CD4-positive, alpha-beta T cell (primary cell): Measurements from ENCODE around the gene SLC35D2. TPM values are rescaled to one million over a fixed set of nuclear protein-coding genes. Genes with fewer than 3 reads are reported as not detected.

Experiments
- ATAC-seq: fragments of 200-7000 bp; cut with Tn5 transposase; one replicate; pipeline ENCODE4 v1.10.0; 2022; ENCODE audit warnings: mild to moderate bottlenecking; ENCODE audit not compliant: poor library complexity
- CTCF ChIA-PET: fragments of 350-600 bp; sonication (Branson Sonifier 250); formaldehyde crosslinking; loops from one replicate; lab custom pipeline; 2021; ENCODE audit warnings: antibody characterized with exemption, inconsistent platforms; lab: Charles Lee
- POLR2A ChIA-PET: fragments of 350-600 bp; sonication (Branson Sonifier 250); formaldehyde crosslinking; loops from one replicate; lab custom pipeline; 2021; ENCODE audit warnings: antibody characterized with exemption, inconsistent platforms; lab: Charles Lee
- DNase-seq, 14 experiments: peaks; one replicate each; pipeline ENCODE4 v3.0.0-alpha.2; 2013 to 2020; ENCODE audit warnings: mixed read lengths in 2 of 14
- H3K27ac ChIP-seq, 2 donors: one replicate each; pipeline versions ENCODE4 v1.5.1 to v1.7.0; 2013; ENCODE audit warnings: low read length in 2 of 2, low read depth in 1 of 2, mild to moderate bottlenecking in 1 of 2
- H3K27me3 ChIP-seq, 2 experiments: 1 replicate in 1 of 2; 2 replicates in 1 of 2; pipeline versions ENCODE4 v1.6.1 to v1.7.0; 2013; ENCODE audit warnings: low read length in 2 of 2, control low read depth in 1 of 2, mild to moderate bottlenecking in 1 of 2, moderate library complexity in 1 of 2; ENCODE audit not compliant: insufficient read depth in 2 of 2, control insufficient read depth in 1 of 2
- H3K36me3 ChIP-seq: one replicate; pipeline ENCODE4 v1.6.1; 2013; ENCODE audit warnings: low read length, control low read depth; ENCODE audit not compliant: insufficient read depth
- H3K4me1 ChIP-seq: one replicate; pipeline ENCODE4 v1.6.1; 2013; ENCODE audit warnings: low read length, control low read depth; ENCODE audit not compliant: insufficient read depth
- H3K4me3 ChIP-seq: one replicate; pipeline ENCODE4 v1.5.1; 2013; ENCODE audit warnings: mild to moderate bottlenecking, low read length, moderate library complexity
- H3K9me3 ChIP-seq, 2 experiments: 1 replicate in 1 of 2; 2 replicates in 1 of 2; pipeline versions ENCODE4 v1.6.1 to v1.7.0; 2013; ENCODE audit warnings: low read length in 2 of 2, mild to moderate bottlenecking in 2 of 2, control low read depth in 1 of 2, moderate library complexity in 1 of 2; ENCODE audit not compliant: control insufficient read depth in 1 of 2, insufficient read depth in 1 of 2
- H3K27ac Mint-ChIP-seq: one replicate; pipeline ENCODE4 v1.8.0; 2020; ENCODE audit warnings: mixed read lengths
- H3K27me3 Mint-ChIP-seq: one replicate; pipeline ENCODE4 v1.8.0; 2021; ENCODE audit warnings: mixed read lengths
- H3K36me3 Mint-ChIP-seq: one replicate; pipeline ENCODE4 v1.8.0; 2021; ENCODE audit warnings: low read depth, mixed read lengths
- H3K4me1 Mint-ChIP-seq: one replicate; pipeline ENCODE4 v1.8.0; 2021; ENCODE audit warnings: low read depth, mixed read lengths
- H3K4me3 Mint-ChIP-seq: one replicate; pipeline ENCODE4 v1.8.0; 2020; ENCODE audit warnings: mild to moderate bottlenecking, mixed read lengths
- H3K9me3 Mint-ChIP-seq: one replicate; pipeline ENCODE4 v1.8.0; 2020; ENCODE audit warnings: mixed read lengths
- CTCF ChIP-seq: fragments of 200-600 bp; IDR thresholded peaks from one replicate; pipeline ENCODE4 v1.8.0; 2022; ENCODE audit warnings: antibody characterized with exemption, mild to moderate bottlenecking
- intact Hi-C, 2 experiments: fragments of 100-400 bp; cut with DNase I in 1 of 2; cut with micrococcal nuclease in 1 of 2; formaldehyde crosslinking; loops; one replicate each; pipeline versions ENCODE4 v1.15.1 to v1.9.0; 2023 to 2025; cut with DNase I, micrococcal nuclease
- total RNA-seq, 174 experiments: library from RNA in 2 of 174; stranded (reverse) in 2 of 174; gene quantifications; one replicate each; pipeline ENCODE4 v1.2.3 and lab custom pipeline; 2021 to 2026

Gene SLC35D2
- total RNA-seq, 2 experiments from 2014 or later: 13.2 to 14.7 TPM

GRCh38 chr9:96279932-96280331, 103.6 kb downstream of the SLC35D2 start:
- Mint-ChIP-seq H3K4me1 (no peaks in the 10 kb centered on the region), H3K27ac (no peak overlapping the region), H3K9me3 (peaks cover 8% of the 10 kb centered on the region), H3K36me3 (no peaks in the 10 kb centered on the region), H3K27me3 (peaks cover 9% of the 10 kb centered on the region), H3K4me3 (no peak overlapping the region)
- ChIA-PET CTCF (no interaction called here), POLR2A (no interaction called here)
- no peak for TF ChIP-seq CTCF
- Histone ChIP-seq H3K9me3 (peaks cover 0 to 4% of the 10 kb centered on the region in 2 experiments), H3K27me3 (no peaks in the 10 kb centered on the region), H3K27ac (no peak overlapping the region), H3K36me3 (no peaks in the 10 kb centered on the region), H3K4me3 (no peak overlapping the region), H3K4me1 (no peaks in the 10 kb centered on the region)
- ATAC-seq (no peak), DNase-seq (no peak)
- intact Hi-C loops: no loop called here

DNA sequence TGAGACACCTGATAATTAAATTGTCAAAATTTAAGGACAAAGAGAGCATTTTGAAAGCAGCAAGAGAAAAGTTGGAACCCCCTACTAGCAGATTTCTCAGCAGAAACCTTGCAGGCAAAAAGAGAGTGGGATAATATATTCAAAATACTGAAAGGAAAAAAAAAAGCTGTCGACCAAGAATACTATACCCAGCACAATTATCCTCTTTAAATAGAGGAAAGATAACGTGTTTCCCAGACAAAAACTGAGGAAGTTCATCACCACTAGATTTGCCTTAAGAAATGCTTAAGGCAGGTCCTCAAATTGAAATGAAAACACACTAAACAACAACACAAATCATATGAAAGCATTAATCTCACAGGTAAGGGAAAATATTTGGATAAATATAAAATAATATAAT, 108.6 kb downstream of the SLC35D2 start:
- intact Hi-C loops: no loop called here
- CTCF ChIA-PET: no interaction called here

More for the DNA sequence above, 108.6 kb downstream of the SLC35D2 start:
- H3K36me3 Mint-ChIP-seq: no peaks in the 10 kb centered on the region
- Histone ChIP-seq H3K27me3 (no peaks in the 10 kb centered on the region), H3K4me1 (no peaks in the 10 kb centered on the region), H3K36me3 (no peaks in the 10 kb centered on the region), H3K9me3 (peaks cover 4 to 12% of the 10 kb centered on the region in 2 experiments), H3K27ac (no peak overlapping the region), H3K4me3 (no peak overlapping the region)
- H3K27me3 Mint-ChIP-seq: peaks cover 3% of the 10 kb centered on the region
- H3K27ac Mint-ChIP-seq: no peak overlapping the region
- no peaks in the 10 kb centered on the region for H3K4me1 Mint-ChIP-seq
- TF ChIP-seq CTCF: no peak
- DNase-seq (no peak), ATAC-seq (no peak)
- no peak overlapping the region for H3K4me3 Mint-ChIP-seq
- POLR2A ChIA-PET: no interaction called here
- H3K9me3 Mint-ChIP-seq: peaks cover 11% of the 10 kb centered on the region

Other genes starting within 250 kb of the SLC35D2 start
- gene HSD17B3, start 81.5 kb downstream of the SLC35D2 start, total RNA-seq: under 1 TPM; 0.42 to 0.80 TPM
- 1 to 10 TPM; 6.5 to 6.7 TPM for gene ZNF367, start 34.7 kb upstream of the SLC35D2 start, total RNA-seq
- gene HABP4, start 66.5 kb upstream of the SLC35D2 start, total RNA-seq: 10 to 100 TPM; 29.7 to 31.7 TPM
- gene CDC14B, start 236.1 kb upstream of the SLC35D2 start, total RNA-seq: 1 to 10 TPM; 3.5 TPM